Adipocyte (in vitro differentiated cells): Measurements from ENCODE around the gene TRIM45.
"Not testable (repeated sequence)": the region's sequence is repeated elsewhere in the genome, so short reads cannot be mapped to it uniquely, and the experiment has no call there.

Experiments
- DNase-seq: peaks from one replicate; pipeline ENCODE4 v3.0.0-alpha.2; 2015; ENCODE audit warnings: low read depth
- H3K27me3 ChIP-seq: replicated peaks from 2 replicates; pipeline ENCODE4 v1.7.0; 2013; ENCODE audit warnings: mild to moderate bottlenecking, low read length, moderate library complexity; ENCODE audit not compliant: control insufficient read depth, insufficient read depth
- H3K36me3 ChIP-seq: 2 replicates; pipeline ENCODE4 v1.7.0; 2013; ENCODE audit warnings: low read length, mild to moderate bottlenecking, moderate library complexity; ENCODE audit not compliant: control insufficient read depth, insufficient read depth, severe bottlenecking
- H3K4me1 ChIP-seq: 2 replicates; pipeline ENCODE4 v1.7.0; 2013; ENCODE audit warnings: mild to moderate bottlenecking, low read length, moderate library complexity; ENCODE audit not compliant: control insufficient read depth, insufficient read depth
- H3K4me3 ChIP-seq: 2 replicates; pipeline ENCODE4 v1.7.0; 2013; ENCODE audit warnings: mild to moderate bottlenecking, low read length, moderate library complexity
- H3K9ac ChIP-seq: 2 replicates; pipeline ENCODE4 v1.7.0; 2013; ENCODE audit warnings: mild to moderate bottlenecking, low read length, moderate library complexity
- H3K9me3 ChIP-seq: 2 replicates; pipeline ENCODE4 v1.7.0; 2013; ENCODE audit warnings: mild to moderate bottlenecking, low read length, moderate library complexity; ENCODE audit not compliant: control insufficient read depth

Gene TRIM45

DNA sequence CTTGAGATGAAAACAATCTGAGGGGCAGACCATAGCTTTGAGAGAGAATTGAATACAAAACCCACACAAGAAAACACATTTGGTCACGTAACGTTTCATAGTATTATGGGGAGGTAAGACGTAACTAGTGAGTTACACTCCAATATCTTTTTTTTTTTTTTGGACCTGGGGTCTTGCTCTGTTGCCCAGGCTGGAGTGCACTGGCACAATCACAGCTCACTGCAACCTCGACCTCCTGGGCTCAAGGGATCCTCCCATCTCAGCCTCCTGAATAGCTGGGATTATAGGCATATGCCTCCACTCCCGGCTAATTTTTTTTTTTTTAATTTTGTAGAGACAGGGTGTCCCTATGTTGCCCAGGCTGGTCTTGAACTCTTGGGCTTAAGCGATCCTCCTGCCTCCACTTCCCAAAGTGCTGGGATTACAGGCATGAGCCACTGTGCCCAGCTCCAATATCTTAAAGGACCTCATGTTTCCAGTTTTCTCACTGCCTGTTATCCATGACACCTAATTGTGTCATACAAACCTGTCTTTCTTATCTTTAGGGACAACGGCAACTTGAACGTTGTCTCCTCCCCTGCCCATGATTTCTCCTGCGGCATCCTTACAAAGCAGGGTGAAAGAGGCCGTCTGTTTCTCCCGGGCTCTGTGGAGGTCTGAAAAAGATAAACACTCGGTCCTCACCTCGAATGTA lies 5.3 kb downstream of the TRIM45 start:
- Histone ChIP-seq H3K36me3 (no peaks in the 10 kb centered on the region), H3K4me3 (no peak overlapping the region), H3K4me1 (peaks cover 4% of the 10 kb centered on the region), H3K9me3 (no peaks in the 10 kb centered on the region), H3K9ac (no peak overlapping the region), H3K27me3 (no peaks in the 10 kb centered on the region)
- no peak for DNase-seq

GRCh38 chr1:117114877-117115276 lies 6.7 kb downstream of the TRIM45 start:
- Histone ChIP-seq H3K36me3 (no peaks in the 10 kb centered on the region), H3K4me3 (no peak overlapping the region), H3K27me3 (no peaks in the 10 kb centered on the region), H3K4me1 (no peaks in the 10 kb centered on the region), H3K9me3 (no peaks in the 10 kb centered on the region), H3K9ac (no peak overlapping the region)
- DNase-seq = no peak

GRCh38 chr1:117113199-117113598 lies 8.3 kb downstream of the TRIM45 start:
- Histone ChIP-seq H3K27me3 (no peaks in the 10 kb centered on the region), H3K36me3 (no peaks in the 10 kb centered on the region), H3K4me3 (no peak overlapping the region), H3K4me1 (no peaks in the 10 kb centered on the region), H3K9ac (no peak overlapping the region), H3K9me3 (no peaks in the 10 kb centered on the region)
- DNase-seq = no peak

DNA sequence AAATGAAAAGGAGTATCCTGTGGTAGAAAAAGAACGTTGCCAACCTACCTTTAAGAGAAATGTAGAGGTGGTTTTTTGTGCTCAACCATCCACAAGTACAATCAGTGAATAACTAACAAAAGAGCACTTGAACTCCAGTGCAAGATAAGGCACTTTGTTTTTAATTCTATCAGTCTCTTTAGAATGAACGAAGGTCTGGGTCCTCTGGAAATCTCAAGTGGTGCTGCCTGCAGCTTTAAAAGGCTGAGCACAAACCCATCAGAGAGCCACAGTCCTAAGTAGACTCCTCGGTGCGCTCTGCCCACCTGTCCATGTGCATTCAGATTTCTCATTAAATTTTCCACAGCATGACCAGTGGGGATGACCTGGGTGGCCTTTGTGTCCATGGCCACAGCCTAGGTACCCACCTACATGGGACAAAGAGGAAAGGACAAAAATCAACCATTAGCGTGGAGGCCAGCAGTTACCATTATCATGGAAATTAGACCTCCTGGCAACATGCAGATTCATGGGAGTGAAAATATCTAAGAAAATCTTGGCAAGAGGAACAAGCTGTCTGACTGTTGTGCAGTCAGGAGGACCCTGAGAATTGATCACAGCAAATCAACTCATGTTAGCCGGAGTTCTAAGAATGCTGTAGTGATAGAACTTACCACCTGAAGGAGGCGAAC lies 9.4 kb downstream of the TRIM45 start:
- Histone ChIP-seq H3K4me3 (no peak overlapping the region), H3K9me3 (no peaks in the 10 kb centered on the region), H3K36me3 (no peaks in the 10 kb centered on the region), H3K4me1 (no peaks in the 10 kb centered on the region), H3K9ac (no peak overlapping the region), H3K27me3 (no peaks in the 10 kb centered on the region)
- no peak for DNase-seq

- no peak overlapping the region for H3K4me3 ChIP-seq
- DNase-seq = no peak
- H3K9ac ChIP-seq = no peak overlapping the region
- H3K9me3 ChIP-seq = no peaks in the 10 kb centered on the region
- H3K36me3 ChIP-seq = no peaks in the 10 kb centered on the region
- H3K4me1 ChIP-seq = no peaks in the 10 kb centered on the region
- H3K27me3 ChIP-seq = no peaks in the 10 kb centered on the region
These were observed 10.8 kb downstream of the TRIM45 start for GRCh38 chr1:117110774-117111173.

- Histone ChIP-seq H3K9ac (no peak overlapping the region), H3K4me1 (no peaks in the 10 kb centered on the region), H3K36me3 (peaks cover 6% of the 10 kb centered on the region), H3K9me3 (no peaks in the 10 kb centered on the region), H3K4me3 (no peak overlapping the region), H3K27me3 (no peaks in the 10 kb centered on the region)
- DNase-seq = no peak
These were observed 14.2 kb downstream of the TRIM45 start for GRCh38 chr1:117107364-117107763.

GRCh38 chr1:117106478-117106877 lies 15.1 kb downstream of the TRIM45 start:
- Histone ChIP-seq H3K36me3 (peaks cover 12% of the 10 kb centered on the region), H3K4me3 (no peak overlapping the region), H3K9ac (no peak overlapping the region)

GRCh38 chr1:117105722-117106121 lies 15.8 kb downstream of the TRIM45 start:
- DNase-seq = no peak
- Histone ChIP-seq H3K36me3 (peaks cover 15% of the 10 kb centered on the region), H3K4me1 (no peaks in the 10 kb centered on the region), H3K27me3 (no peaks in the 10 kb centered on the region), H3K4me3 (no peak overlapping the region), H3K9ac (no peak overlapping the region), H3K9me3 (no peaks in the 10 kb centered on the region)

More at GRCh38 chr1:117106478-117106877, 15.1 kb downstream of the TRIM45 start:
- Histone ChIP-seq H3K4me1 (no peaks in the 10 kb centered on the region), H3K27me3 (no peaks in the 10 kb centered on the region), H3K9me3 (no peaks in the 10 kb centered on the region)
- no peak for DNase-seq

GRCh38 chr1:117104986-117105385 lies 16.6 kb downstream of the TRIM45 start:
- Histone ChIP-seq H3K9ac (no peak overlapping the region), H3K9me3 (no peaks in the 10 kb centered on the region), H3K27me3 (no peaks in the 10 kb centered on the region), H3K4me3 (no peak overlapping the region), H3K4me1 (no peaks in the 10 kb centered on the region), H3K36me3 (peaks cover 18% of the 10 kb centered on the region)
- DNase-seq = no peak

GRCh38 chr1:117101858-117102257 lies 19.7 kb downstream of the TRIM45 start:
- H3K4me1 ChIP-seq, DNase-seq, H3K9ac ChIP-seq, H3K9me3 ChIP-seq, H3K4me3 ChIP-seq, H3K27me3 ChIP-seq: not testable (repeated sequence)
- H3K36me3 ChIP-seq = peaks cover 42% of the 10 kb centered on the region

DNA sequence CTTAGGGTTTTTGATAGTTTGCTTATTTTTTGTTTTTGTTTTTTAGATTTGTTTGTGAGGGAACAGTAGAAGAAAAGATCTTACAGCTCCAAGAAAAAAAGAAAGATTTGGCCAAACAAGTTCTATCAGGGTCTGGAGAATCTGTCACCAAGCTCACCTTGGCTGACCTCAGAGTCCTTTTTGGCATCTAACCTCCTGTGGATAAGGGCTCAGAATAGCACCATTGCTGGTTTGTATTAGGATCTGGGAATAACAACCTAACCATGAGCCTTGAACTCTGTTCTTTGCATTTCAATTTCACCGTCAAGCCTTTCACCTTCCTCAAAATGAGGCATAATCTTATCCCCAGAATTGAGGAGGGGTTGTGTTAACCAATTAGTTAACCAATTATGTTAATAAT lies 20.2 kb downstream of the TRIM45 start:
- DNase-seq = no peak
- Histone ChIP-seq H3K27me3 (no peaks in the 10 kb centered on the region), H3K9me3 (no peaks in the 10 kb centered on the region), H3K4me3 (no peak overlapping the region), H3K9ac (no peak overlapping the region), H3K36me3 (peaks cover 42% of the 10 kb centered on the region), H3K4me1 (no peaks in the 10 kb centered on the region)
